Measurements from ENCODE around the gene PAF1.

PAF1 gene

DNA sequence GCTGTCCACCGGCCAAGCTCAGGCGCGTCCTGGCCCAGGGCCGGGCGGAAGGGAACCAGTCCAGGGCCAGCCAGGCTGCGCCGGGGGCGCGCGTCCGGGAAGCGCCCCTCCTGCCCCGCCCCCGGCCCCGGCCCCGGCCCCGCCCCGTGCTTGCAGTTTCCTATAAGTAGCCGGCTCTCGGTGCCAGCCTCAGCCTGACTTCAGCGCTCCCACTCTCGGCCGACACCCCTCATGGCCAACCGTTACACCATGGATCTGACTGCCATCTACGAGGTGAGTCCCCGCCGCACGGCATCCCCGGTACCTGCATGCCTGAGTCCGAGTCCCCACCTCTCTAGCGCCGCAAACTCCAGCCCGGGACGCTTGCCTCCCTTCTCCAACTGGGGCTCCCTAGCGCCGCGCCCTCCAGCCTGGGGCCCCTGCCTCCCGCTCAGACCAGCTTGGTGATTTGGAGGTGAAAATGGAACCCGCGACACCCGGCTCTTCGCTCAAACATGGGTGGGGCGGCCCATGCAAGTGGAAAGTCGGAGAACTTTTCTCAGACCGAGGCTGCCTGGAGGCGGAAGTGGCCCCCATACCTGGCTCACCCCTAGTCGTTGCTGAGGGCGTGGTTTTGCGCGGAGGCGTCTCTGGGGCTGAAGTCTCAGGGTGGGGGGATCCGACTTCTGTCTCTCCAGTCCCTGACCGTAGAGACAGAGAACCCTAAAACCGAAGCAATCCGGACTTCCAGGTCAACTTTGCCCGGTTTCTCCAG lies 15.9 kb upstream of the PAF1 start, which contains the start of gene ZFP36:
Gene ZFP36 (plus strand): TSS at position 192 of the 754 bp plus-strand sequence. CDS start 58 bp downstream, at position 250.
- ChIA-PET POLR2A (ENCODE audit: low non-redundant PET) (interaction anchor here (1.6 kb wide), 2 partner anchors 8 to 10 kb away, joined by 5 to 13 read pairs; no protein-coding TSS in a partner anchor), CTCF (interaction anchor here (0.7 to 1.6 kb wide), 2 partner anchors 9 kb away, joined by 3 to 6 read pairs; no protein-coding TSS in a partner anchor)
- H3K27ac ChIP-seq = peak within 1 kb of the TSS; percentile 100
- TF ChIP-seq, protein P1, sequence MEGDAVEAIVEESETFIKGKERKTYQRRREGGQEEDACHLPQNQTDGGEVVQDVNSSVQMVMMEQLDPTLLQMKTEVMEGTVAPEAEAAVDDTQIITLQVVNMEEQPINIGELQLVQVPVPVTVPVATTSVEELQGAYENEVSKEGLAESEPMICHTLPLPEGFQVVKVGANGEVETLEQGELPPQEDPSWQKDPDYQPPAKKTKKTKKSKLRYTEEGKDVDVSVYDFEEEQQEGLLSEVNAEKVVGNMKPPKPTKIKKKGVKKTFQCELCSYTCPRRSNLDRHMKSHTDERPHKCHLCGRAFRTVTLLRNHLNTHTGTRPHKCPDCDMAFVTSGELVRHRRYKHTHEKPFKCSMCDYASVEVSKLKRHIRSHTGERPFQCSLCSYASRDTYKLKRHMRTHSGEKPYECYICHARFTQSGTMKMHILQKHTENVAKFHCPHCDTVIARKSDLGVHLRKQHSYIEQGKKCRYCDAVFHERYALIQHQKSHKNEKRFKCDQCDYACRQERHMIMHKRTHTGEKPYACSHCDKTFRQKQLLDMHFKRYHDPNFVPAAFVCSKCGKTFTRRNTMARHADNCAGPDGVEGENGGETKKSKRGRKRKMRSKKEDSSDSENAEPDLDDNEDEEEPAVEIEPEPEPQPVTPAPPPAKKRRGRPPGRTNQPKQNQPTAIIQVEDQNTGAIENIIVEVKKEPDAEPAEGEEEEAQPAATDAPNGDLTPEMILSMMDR (conservative IDR thresholded peaks at IDR 0.05; ENCODE audit: low read depth) = no peak
- DNase-seq (ENCODE audit: low spot score) = peak; percentile 81

DNA sequence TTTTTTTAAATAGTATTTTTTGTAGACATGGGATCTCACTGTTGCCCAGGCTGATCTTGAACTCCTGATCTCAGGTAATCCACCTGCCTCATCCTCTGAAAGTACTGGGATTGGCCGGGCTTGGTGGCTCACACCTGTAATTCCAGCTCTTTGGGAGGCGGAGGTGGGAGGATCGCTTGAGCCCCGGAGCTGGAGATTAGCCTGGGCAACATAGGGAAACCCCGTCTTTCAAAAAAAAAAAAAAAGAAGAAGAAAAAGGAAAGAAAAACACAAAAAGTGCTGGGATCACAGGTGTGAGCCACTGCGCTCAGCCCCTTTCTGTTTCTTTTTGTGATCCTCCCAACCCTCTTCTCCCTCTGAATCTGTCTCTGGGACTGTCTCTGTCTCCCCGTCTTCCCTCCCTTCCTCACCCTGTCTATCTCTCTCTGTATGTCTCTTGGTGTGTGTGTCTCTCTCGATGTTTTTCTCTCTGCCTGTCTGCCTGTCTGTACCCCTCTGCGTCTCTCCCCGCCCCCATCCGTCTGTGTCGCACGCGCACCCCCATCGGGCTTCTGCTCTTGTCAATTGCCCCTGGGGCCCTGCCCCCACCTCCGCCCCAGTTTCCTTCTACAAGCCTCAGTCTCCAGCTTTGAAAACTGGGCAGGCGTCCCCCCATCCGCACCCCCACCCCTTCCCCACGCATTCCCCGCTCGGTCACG lies 15.2 kb upstream of the PAF1 start:
- H3K27ac ChIP-seq = peak overlapping the region; percentile 100
- TF ChIP-seq, protein P1 (conservative IDR thresholded peaks at IDR 0.05; ENCODE audit: low read depth) = no peak
- ChIA-PET POLR2A (ENCODE audit: low non-redundant PET) (interaction anchor here (1.6 kb wide), 1 partner anchor 8 kb away, joined by 13 read pairs; no protein-coding TSS in a partner anchor), CTCF (interaction anchor here (0.7 kb wide), 1 partner anchor 8 kb away, joined by 3 read pairs; no protein-coding TSS in a partner anchor)
- DNase-seq (ENCODE audit: low spot score) = no peak

DNA sequence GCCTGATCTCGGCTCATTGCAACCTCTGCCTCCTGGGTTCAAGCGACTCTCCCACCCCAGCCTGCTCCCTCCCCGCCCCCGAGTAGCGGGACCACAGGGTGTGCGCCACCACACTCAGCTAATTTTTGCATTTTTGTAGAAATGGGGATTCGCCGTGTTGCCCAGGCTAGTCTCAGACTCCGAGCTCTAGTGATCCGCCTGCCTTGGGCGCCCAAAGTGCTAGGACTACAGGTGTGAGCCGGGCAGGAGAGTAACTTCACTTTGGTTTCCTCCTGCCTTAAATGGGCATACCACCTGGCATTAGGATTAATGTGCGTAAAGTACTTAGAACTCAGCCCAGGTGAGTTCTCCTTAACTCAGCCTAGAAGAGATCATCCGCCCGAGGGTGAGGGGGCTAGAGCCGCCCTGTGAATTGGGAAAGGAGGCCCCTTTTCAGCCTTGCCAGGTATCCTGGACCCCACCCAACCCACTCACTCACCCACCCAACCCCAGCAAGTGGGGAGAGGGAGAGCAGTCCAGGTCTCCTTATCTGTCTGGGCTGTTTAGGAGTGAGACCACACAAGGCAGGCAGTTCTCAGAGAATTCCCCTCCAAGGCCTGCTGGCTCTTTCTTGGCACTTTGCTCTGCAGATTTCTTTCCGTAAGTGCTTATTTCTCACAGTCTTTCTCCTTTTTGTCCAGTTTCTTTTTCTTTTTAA lies 14.5 kb upstream of the PAF1 start:
- TF ChIP-seq, protein P1 (conservative IDR thresholded peaks at IDR 0.05; ENCODE audit: low read depth) = no peak
- ChIA-PET CTCF (interaction anchor here (0.6 to 0.7 kb wide), 2 partner anchors 11 to 251 kb away, joined by 4 to 6 read pairs; no protein-coding TSS in a partner anchor), POLR2A (ENCODE audit: low non-redundant PET) (no interaction called here)
- H3K27ac ChIP-seq = peak overlapping the region; percentile 100
- no peak for DNase-seq (ENCODE audit: low spot score)

DNA sequence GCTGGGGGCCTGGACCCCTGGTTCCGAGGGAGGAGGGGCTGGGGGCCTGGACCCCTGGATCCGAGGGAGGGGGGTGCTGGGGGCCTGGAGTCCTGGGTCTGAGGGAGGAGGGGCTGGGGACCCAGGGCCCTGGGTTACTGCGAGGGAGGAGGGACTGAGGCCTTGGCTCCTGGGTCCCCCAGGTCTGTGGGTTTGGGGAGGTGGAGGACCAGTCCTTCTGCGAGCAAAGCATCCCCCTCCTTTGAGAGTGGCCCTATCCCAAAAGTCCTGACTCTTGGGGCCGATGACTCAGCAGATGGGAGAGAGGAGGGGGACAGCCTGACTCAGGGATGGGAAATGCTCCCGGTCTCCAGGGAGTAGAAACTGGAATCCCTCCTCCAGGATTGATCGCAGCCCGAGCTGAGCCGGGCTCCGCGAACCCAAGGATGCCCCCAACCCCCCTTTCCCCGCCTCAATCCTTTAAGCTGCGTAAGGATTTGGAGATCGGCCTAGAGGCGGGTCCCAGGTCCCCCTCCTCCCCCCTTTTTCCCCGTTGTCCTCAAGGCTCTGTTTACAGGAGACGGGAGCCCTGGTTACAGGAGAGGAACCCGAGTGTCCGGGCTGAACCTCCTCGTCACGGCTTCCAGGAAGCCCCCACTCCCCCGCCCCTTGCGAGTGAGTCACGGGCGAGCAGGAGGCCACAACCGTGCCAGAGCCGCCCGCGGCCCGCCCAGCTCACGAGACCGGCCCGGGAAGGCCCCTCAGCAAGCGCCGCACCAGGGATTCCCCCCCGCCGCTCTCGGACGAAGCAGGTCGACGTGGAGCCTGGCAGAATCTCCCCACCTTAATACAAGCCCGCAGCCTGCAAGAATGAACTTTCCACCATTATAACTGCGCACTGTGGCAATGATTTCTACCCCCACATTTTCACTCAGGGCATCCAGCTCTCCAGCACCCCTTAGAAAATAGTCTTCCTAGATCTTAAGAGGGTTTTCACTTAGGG lies 12.7 kb upstream of the PAF1 start:
- CTCF ChIA-PET = interaction anchor here (0.6 to 1.9 kb wide), 2 partner anchors 8 to 14 kb away, joined by 3 to 6 read pairs; partner anchors contain the start of gene PLEKHG2

More for the DNA sequence above, 12.7 kb upstream of the PAF1 start:
- peak; percentile 89 for DNase-seq (ENCODE audit: low spot score)
- TF ChIP-seq, protein P1 (conservative IDR thresholded peaks at IDR 0.05; ENCODE audit: low read depth) = no peak
- POLR2A ChIA-PET (ENCODE audit: low non-redundant PET) = interaction anchor here (1.3 kb wide), 1 partner anchor 32 kb away, joined by 4 read pairs; the partner anchor contains the start of gene RPS16
- peak overlapping the region; percentile 100 for H3K27ac ChIP-seq
